Ectodermal cell (in vitro differentiated cells): ENCODE results near the gene NAB1.

Experiments
- H3K27ac ChIP-seq: 2 replicates; pipeline ENCODE4 v1.7.0; 2013; ENCODE audit warnings: mild to moderate bottlenecking, low read depth, low read length; ENCODE audit not compliant: insufficient read depth, poor library complexity, severe bottlenecking
- H3K27me3 ChIP-seq: 2 replicates; pipeline ENCODE4 v1.7.0; 2013; ENCODE audit warnings: mild to moderate bottlenecking, low read length; ENCODE audit not compliant: insufficient read depth, control insufficient read depth, poor library complexity, severe bottlenecking
- H3K36me3 ChIP-seq: one replicate; pipeline ENCODE4 v1.7.0; 2013; ENCODE audit warnings: low read length; ENCODE audit not compliant: control insufficient read depth, insufficient read depth
- H3K4me1 ChIP-seq: one replicate; pipeline ENCODE4 v1.7.0; 2013; ENCODE audit warnings: low read length; ENCODE audit not compliant: control insufficient read depth, insufficient read depth
- H3K4me3 ChIP-seq: 2 replicates; pipeline ENCODE4 v1.7.0; 2013; ENCODE audit warnings: low read depth, low read length, control low read depth; ENCODE audit not compliant: insufficient read depth
- H3K9me3 ChIP-seq: 2 replicates; pipeline ENCODE4 v1.7.0; 2013; ENCODE audit warnings: mild to moderate bottlenecking, low read length, moderate library complexity; ENCODE audit not compliant: control insufficient read depth
- WGBS, 2 experiments: methylation state at CpG; one replicate each; pipeline ENCODE4 v1.1.7; 2013; ENCODE audit warnings: missing lambda C conversion rate in 2 of 2; 5-methylcytosine and 5-hydroxymethylcytosine counted together

Gene NAB1

GRCh38 chr2:190722061-190722759 is 73.3 kb downstream of the NAB1 start:
- Histone ChIP-seq H3K27ac (no peak overlapping the region), H3K4me1 (no peaks in the 10 kb centered on the region), H3K36me3 (no peaks in the 10 kb centered on the region), H3K9me3 (no peaks in the 10 kb centered on the region), H3K4me3 (no peak overlapping the region), H3K27me3 (no peaks in the 10 kb centered on the region)
- 92 to 95% methylated on average over 4 of the region's 4 CpGs for WGBS, 2 experiments

GRCh38 chr2:190722835-190723234 is 74.0 kb downstream of the NAB1 start:
- no peak overlapping the region for H3K4me3 ChIP-seq
- H3K27me3 ChIP-seq, result no peaks in the 10 kb centered on the region
- no peak overlapping the region for H3K27ac ChIP-seq
- 88 to 92% methylated on average over 6 of the region's 6 CpGs for WGBS, 2 experiments
- H3K9me3 ChIP-seq, result no peaks in the 10 kb centered on the region
- no peaks in the 10 kb centered on the region for H3K36me3 ChIP-seq
- no peaks in the 10 kb centered on the region for H3K4me1 ChIP-seq

DNA sequence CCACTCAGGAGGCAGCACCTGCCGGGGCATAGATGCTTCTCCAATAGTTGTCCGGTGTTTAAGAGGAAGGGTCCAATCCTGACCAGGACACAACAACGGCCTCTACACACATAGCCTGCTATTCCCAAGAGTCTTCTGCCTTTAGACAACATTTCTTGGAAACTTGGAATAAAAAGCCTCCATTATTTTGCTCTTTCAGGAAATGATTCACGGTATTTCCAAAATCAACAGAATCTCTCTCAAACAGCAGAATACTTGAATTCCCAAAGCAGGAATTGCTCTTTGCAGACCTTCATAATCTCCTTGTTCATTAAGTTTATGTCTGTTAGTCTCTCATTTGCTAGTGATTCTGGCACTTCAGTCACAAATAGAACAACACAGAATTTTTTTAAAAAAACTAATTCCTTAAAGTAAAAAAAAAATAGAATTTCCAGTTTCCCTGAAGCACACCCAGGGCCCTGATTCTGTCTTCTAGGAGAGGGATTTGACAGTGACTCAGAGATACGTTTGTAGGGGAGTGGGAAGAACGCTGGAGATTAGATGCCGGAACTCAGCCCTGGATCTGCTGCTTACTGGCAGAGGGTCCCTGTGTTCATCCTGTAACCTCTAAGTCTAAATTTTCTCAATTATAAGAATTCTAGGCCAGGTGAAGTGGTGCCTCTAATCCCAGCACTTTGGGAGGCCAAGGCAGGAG is 74.7 kb downstream of the NAB1 start:
- Histone ChIP-seq H3K27me3 (no peaks in the 10 kb centered on the region), H3K4me1 (no peaks in the 10 kb centered on the region), H3K9me3 (no peaks in the 10 kb centered on the region), H3K4me3 (no peak overlapping the region), H3K27ac (no peak overlapping the region), H3K36me3 (no peaks in the 10 kb centered on the region)
- WGBS, 2 experiments, result 93 to 96% methylated on average over 7 of the region's 7 CpGs

DNA sequence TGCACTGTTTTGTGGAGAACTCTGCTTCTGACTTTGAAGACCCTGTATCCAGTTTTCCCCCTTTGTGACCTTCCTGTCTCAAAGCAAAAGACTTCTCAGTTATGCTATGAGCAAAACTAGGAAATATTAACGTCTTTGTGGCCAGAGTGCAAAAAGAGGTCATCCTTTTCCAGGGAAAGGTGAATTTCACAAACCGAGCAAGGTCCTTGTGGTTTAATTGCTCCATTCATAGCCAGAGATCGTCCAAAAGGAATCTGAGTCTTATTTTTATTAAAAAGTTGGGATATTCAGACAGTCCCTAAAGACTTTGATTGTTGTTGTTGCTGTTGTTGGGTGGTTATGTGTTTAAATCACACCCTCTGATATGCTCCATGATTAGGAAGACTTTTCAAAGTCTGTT is 77.4 kb downstream of the NAB1 start:
- Histone ChIP-seq H3K4me3 (no peak overlapping the region), H3K36me3 (no peaks in the 10 kb centered on the region), H3K9me3 (no peaks in the 10 kb centered on the region), H3K27me3 (no peaks in the 10 kb centered on the region), H3K4me1 (no peaks in the 10 kb centered on the region), H3K27ac (no peak overlapping the region)
- WGBS, 2 experiments, result 91 to 92% methylated on average over 3 of the region's 3 CpGs

DNA sequence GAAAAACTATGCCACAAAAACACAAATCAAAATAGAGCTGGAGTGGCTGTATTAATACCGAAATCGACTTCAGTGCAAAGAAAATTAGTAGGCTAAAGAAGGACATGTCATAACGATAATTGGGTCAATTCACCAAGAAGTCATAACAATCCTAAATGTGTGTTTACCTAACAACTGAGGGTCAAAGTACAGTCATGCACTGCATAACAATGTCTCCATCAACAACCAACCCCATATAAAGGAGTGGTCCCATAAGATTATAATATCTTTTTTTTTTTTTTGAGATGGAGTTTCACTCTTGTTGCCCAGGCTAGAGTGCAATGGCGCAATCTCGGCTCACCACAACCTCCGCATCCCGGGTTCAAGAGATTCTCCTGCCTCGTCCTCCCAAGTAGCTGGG is 87.5 kb downstream of the NAB1 start:
- 95 to 97% methylated on average over 8 of the region's 8 CpGs for WGBS, 2 experiments
- H3K36me3 ChIP-seq, result no peaks in the 10 kb centered on the region

DNA sequence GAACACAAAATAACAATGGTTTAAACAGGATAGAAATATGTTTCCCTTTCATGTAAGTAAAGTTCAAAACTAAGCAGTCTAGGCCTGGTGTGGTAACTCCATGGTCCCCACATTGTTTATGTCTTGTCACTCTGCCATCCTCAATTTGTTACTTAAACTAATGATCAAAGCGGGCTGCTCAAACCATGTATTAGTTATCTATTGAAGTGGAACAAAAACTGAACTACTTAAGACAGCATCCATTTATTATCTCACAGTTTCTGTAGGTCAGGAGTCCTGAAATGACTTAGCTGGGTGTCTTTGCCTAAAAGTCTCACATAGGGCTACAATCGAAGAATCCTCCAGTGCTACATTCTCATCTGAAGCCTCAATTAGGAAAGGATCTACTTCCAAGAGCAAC is 91.6 kb downstream of the NAB1 start:
- H3K4me3 ChIP-seq, result no peak overlapping the region
- no peaks in the 10 kb centered on the region for H3K27me3 ChIP-seq
- H3K9me3 ChIP-seq, result no peaks in the 10 kb centered on the region
- H3K27ac ChIP-seq, result no peak overlapping the region
- no peaks in the 10 kb centered on the region for H3K36me3 ChIP-seq
- WGBS, 2 experiments, result 88 to 94% methylated on average over 2 of the region's 2 CpGs
- no peaks in the 10 kb centered on the region for H3K4me1 ChIP-seq

More for the DNA sequence above, 87.5 kb downstream of the NAB1 start:
- Histone ChIP-seq H3K4me1 (no peaks in the 10 kb centered on the region), H3K27ac (no peak overlapping the region), H3K4me3 (no peak overlapping the region), H3K9me3 (no peaks in the 10 kb centered on the region), H3K27me3 (no peaks in the 10 kb centered on the region)
